H9 (cell line): ENCODE measurements around the gene CHCHD3. TPM values are rescaled to one million over a fixed set of nuclear protein-coding genes. Genes with fewer than 3 reads are reported as not detected.

Source experiments
- DNase-seq: peaks from one replicate; pipeline ENCODE4 v3.0.0-alpha.2; 2017
- H2AFZ ChIP-seq: one replicate; pipeline ENCODE4 v1.6.1; 2013; ENCODE audit warnings: mild to moderate bottlenecking, low read length, control low read depth, moderate library complexity
- H2AK5ac ChIP-seq: 2 replicates; pipeline ENCODE4 v1.6.1; 2013; ENCODE audit warnings: low read length, control low read depth, mixed read lengths; ENCODE audit not compliant: insufficient read length
- H2BK120ac ChIP-seq: one replicate; pipeline ENCODE4 v1.6.1; 2013; ENCODE audit warnings: low read depth, mild to moderate bottlenecking, low read length, control low read depth, inconsistent platforms; ENCODE audit not compliant: poor library complexity, severe bottlenecking
- H2BK12ac ChIP-seq: 2 replicates; pipeline ENCODE4 v1.6.1; 2013; ENCODE audit warnings: low read length, control low read depth, mixed read lengths, low read depth; ENCODE audit not compliant: insufficient read length
- H2BK15ac ChIP-seq: 2 replicates; pipeline ENCODE4 v1.6.1; 2013; ENCODE audit warnings: low read depth, low read length, control low read depth
- H2BK20ac ChIP-seq: one replicate; pipeline ENCODE4 v1.6.1; 2013; ENCODE audit warnings: low read depth, mild to moderate bottlenecking, low read length, control low read depth, inconsistent platforms; ENCODE audit not compliant: poor library complexity, severe bottlenecking
- H2BK5ac ChIP-seq: 2 replicates; pipeline ENCODE4 v1.6.1; 2013; ENCODE audit warnings: low read length, control low read depth, mixed read lengths; ENCODE audit not compliant: insufficient read length
- H3K14ac ChIP-seq: 2 replicates; pipeline ENCODE4 v1.6.1; 2013; ENCODE audit warnings: low read length, control low read depth; ENCODE audit not compliant: insufficient read depth
- H3K18ac ChIP-seq: 2 replicates; pipeline ENCODE4 v1.6.1; 2013; ENCODE audit warnings: low read depth, mild to moderate bottlenecking, mixed read lengths, low read length, control low read depth; ENCODE audit not compliant: insufficient read length
- H3K23ac ChIP-seq: 2 replicates; pipeline ENCODE4 v1.6.1; 2013; ENCODE audit warnings: low read length, control low read depth, mixed read lengths, low read depth; ENCODE audit not compliant: insufficient read length
- H3K23me2 ChIP-seq: 2 replicates; pipeline ENCODE4 v1.6.1; 2013; ENCODE audit warnings: low read depth, mild to moderate bottlenecking, mixed read lengths, low read length, control low read depth; ENCODE audit not compliant: insufficient read length, poor library complexity, severe bottlenecking
- H3K27ac ChIP-seq: 2 replicates; pipeline ENCODE4 v1.5.1; 2013; ENCODE audit warnings: low read length, control low read depth, mixed read lengths, low read depth; ENCODE audit not compliant: insufficient read length
- H3K27me3 ChIP-seq: 2 replicates; pipeline ENCODE4 v1.6.1; 2013; ENCODE audit warnings: low read length, control low read depth, inconsistent platforms; ENCODE audit not compliant: insufficient read depth
- H3K4ac ChIP-seq: 2 replicates; pipeline ENCODE4 v1.6.1; 2013; ENCODE audit warnings: low read depth, mild to moderate bottlenecking, control low read depth, inconsistent platforms, low read length, moderate library complexity
- H3K4me1 ChIP-seq: 2 replicates; pipeline ENCODE4 v1.6.1; 2013; ENCODE audit warnings: low read length, control low read depth, inconsistent platforms; ENCODE audit not compliant: insufficient read depth
- H3K4me2 ChIP-seq: 2 replicates; pipeline ENCODE4 v1.6.1; 2013; ENCODE audit warnings: low read length, control low read depth, mixed read lengths; ENCODE audit not compliant: insufficient read length, insufficient read depth
- H3K56ac ChIP-seq: 2 replicates; pipeline ENCODE4 v1.6.1; 2013; ENCODE audit warnings: low read depth, mild to moderate bottlenecking, mixed read lengths, low read length, control low read depth; ENCODE audit not compliant: insufficient read length
- H3K79me1 ChIP-seq: 2 replicates; pipeline ENCODE4 v1.6.1; 2013; ENCODE audit warnings: low read depth, mild to moderate bottlenecking, moderate library complexity, low read length, control low read depth, inconsistent platforms; ENCODE audit not compliant: insufficient read depth, poor library complexity, severe bottlenecking
- H3K79me2 ChIP-seq: 2 replicates; pipeline ENCODE4 v1.6.1; 2013; ENCODE audit warnings: low read length, control low read depth, inconsistent platforms; ENCODE audit not compliant: insufficient read depth
- H3K9ac ChIP-seq: 2 replicates; pipeline ENCODE4 v1.6.1; 2013; ENCODE audit warnings: low read length, control low read depth, mixed read lengths; ENCODE audit not compliant: insufficient read length; ENCODE audit errors: extremely low read depth
- H3K9me3 ChIP-seq: one replicate; pipeline ENCODE4 v1.6.1; 2013; ENCODE audit warnings: low read depth, low read length, inconsistent platforms; ENCODE audit not compliant: control insufficient read depth
- H3T11ph ChIP-seq: one replicate; pipeline ENCODE4 v1.6.1; 2013; ENCODE audit warnings: mild to moderate bottlenecking, low read length, control low read depth, inconsistent platforms
- H4K20me1 ChIP-seq: one replicate; pipeline ENCODE4 v1.6.1; 2013; ENCODE audit not compliant: control insufficient read depth, insufficient read length, insufficient read depth
- H4K5ac ChIP-seq: 2 replicates; pipeline ENCODE4 v1.6.1; 2013; ENCODE audit warnings: low read depth, mild to moderate bottlenecking, mixed read lengths, low read length, control low read depth; ENCODE audit not compliant: insufficient read length
- H4K8ac ChIP-seq: replicated peaks from 2 replicates; pipeline ENCODE4 v1.6.1; 2013; ENCODE audit warnings: low read length, control low read depth, mixed read lengths, low read depth; ENCODE audit not compliant: insufficient read length
- H4K91ac ChIP-seq: 2 replicates; pipeline ENCODE4 v1.6.1; 2013; ENCODE audit warnings: low read depth, mild to moderate bottlenecking, moderate library complexity, mixed read lengths, low read length, control low read depth; ENCODE audit not compliant: insufficient read length
- H3K27ac Mint-ChIP-seq, 3 experiments: 2 replicates in 2 of 3; 3 replicates in 1 of 3; pipeline ENCODE4 v1.8.0; 2020 to 2021; ENCODE audit warnings: mixed read lengths in 3 of 3, mild to moderate bottlenecking in 1 of 3, moderate library complexity in 1 of 3
- H3K27me3 Mint-ChIP-seq: 2 replicates; pipeline ENCODE4 v1.8.0; 2021; ENCODE audit warnings: low read depth, mild to moderate bottlenecking, moderate library complexity, mixed read lengths
- H3K36me3 Mint-ChIP-seq, 3 experiments: 2 replicates in 2 of 3; 3 replicates in 1 of 3; pipeline ENCODE4 v1.8.0; 2020 to 2021; ENCODE audit warnings: low read depth in 3 of 3, mixed read lengths in 3 of 3; ENCODE audit not compliant: insufficient read depth in 1 of 3
- H3K4me1 Mint-ChIP-seq, 2 experiments: 2 replicates each; pipeline ENCODE4 v1.8.0; 2020; ENCODE audit warnings: mixed read lengths in 2 of 2
- H3K4me3 Mint-ChIP-seq, 2 experiments: 2 replicates in 1 of 2; 3 replicates in 1 of 2; pipeline ENCODE4 v1.8.0; 2020 to 2021; ENCODE audit warnings: mild to moderate bottlenecking in 2 of 2, mixed read lengths in 2 of 2, moderate library complexity in 1 of 2
- H3K9me3 Mint-ChIP-seq, 2 experiments: 2 replicates in 1 of 2; 3 replicates in 1 of 2; pipeline ENCODE4 v1.8.0; 2020; ENCODE audit warnings: mild to moderate bottlenecking in 2 of 2, mixed read lengths in 2 of 2, moderate library complexity in 1 of 2
- WGBS: extraction: QIAGEN DNeasy Blood & Tissue Kit; methylation state at CpG from one replicate; pipeline ENCODE4 v1.1.7; 2013; ENCODE audit warnings: missing lambda C conversion rate, low lambda C conversion rate, mixed read lengths; ENCODE audit not compliant: insufficient read length; ENCODE audit errors: extremely low coverage; 5-methylcytosine and 5-hydroxymethylcytosine counted together
- total RNA-seq: library from RNA; stranded (reverse); gene quantifications from 2 replicates; pipeline ENCODE4 v1.2.1, GENCODE V29; 2021
- TF ChIP-seq, protein P1 (sequence below): fragments of 200-600 bp; sonication (generic); conservative IDR thresholded peaks from 3 replicates; pipeline ENCODE4 v1.8.0; 2021; ENCODE audit warnings: antibody characterized with exemption, mild to moderate bottlenecking

Gene CHCHD3
- total RNA-seq, 1 experiment from 2014 or later, result 104 TPM

DNA sequence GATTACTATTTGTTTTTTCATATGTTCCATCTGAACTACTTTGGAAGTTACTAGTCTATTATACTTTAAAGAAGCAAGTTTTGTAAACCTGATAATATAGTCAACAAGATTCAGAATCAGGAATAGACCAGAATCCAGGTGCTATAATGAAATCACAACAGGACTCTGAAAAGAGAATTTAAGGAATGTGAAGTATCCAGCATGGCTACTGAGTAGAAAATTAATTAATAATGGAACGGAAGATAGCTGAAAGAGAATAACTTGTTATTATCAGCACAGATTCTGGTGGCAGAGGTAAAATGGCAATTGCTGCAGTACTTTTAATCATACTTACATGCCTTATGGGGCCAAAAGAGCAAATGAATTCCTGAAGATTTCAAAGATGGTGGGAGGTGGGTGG, 43.1 kb upstream of the CHCHD3 start:
- H3K27me3 Mint-ChIP-seq, result no peaks in the 10 kb centered on the region
- Histone ChIP-seq H3K27ac (no peak overlapping the region), H3K23ac (no peak overlapping the region), H4K91ac (no peak overlapping the region), H3K9me3 (no peaks in the 10 kb centered on the region), H3K18ac (no peak overlapping the region), H4K20me1 (no peaks in the 10 kb centered on the region), H3K4me2 (no peak overlapping the region), H3K79me2 (no peaks in the 10 kb centered on the region), H2BK15ac (no peak overlapping the region), H2BK12ac (no peak overlapping the region), H3K23me2 (no peaks in the 10 kb centered on the region), H3K14ac (no peak overlapping the region), H3T11ph (no peak overlapping the region), H3K79me1 (no peaks in the 10 kb centered on the region), H2BK20ac (no peak overlapping the region), H3K9ac (no peak overlapping the region), H4K5ac (no peak overlapping the region), H3K27me3 (no peaks in the 10 kb centered on the region), H4K8ac (no peak overlapping the region), H3K4ac (no peak overlapping the region), H2AFZ (no peak overlapping the region), H3K4me1 (no peaks in the 10 kb centered on the region; the same call in 1 of the 2 replicates), H2BK5ac (no peak overlapping the region), H2AK5ac (no peak overlapping the region), H3K56ac (no peak overlapping the region), H2BK120ac (no peak overlapping the region)
- H3K4me1 Mint-ChIP-seq, result peaks cover 4 to 5% of the 10 kb centered on the region in 2 experiments
- no peak overlapping the region for H3K4me3 Mint-ChIP-seq
- TF ChIP-seq, protein P1, sequence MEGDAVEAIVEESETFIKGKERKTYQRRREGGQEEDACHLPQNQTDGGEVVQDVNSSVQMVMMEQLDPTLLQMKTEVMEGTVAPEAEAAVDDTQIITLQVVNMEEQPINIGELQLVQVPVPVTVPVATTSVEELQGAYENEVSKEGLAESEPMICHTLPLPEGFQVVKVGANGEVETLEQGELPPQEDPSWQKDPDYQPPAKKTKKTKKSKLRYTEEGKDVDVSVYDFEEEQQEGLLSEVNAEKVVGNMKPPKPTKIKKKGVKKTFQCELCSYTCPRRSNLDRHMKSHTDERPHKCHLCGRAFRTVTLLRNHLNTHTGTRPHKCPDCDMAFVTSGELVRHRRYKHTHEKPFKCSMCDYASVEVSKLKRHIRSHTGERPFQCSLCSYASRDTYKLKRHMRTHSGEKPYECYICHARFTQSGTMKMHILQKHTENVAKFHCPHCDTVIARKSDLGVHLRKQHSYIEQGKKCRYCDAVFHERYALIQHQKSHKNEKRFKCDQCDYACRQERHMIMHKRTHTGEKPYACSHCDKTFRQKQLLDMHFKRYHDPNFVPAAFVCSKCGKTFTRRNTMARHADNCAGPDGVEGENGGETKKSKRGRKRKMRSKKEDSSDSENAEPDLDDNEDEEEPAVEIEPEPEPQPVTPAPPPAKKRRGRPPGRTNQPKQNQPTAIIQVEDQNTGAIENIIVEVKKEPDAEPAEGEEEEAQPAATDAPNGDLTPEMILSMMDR, result no peak
- H3K36me3 Mint-ChIP-seq, result no peaks in the 10 kb centered on the region; a peak in 1 of 7 replicates
- no CpG with 5 or more reads among the region's 1 CpG for WGBS
- no peak for DNase-seq
- H3K27ac Mint-ChIP-seq, result peak overlapping the region in 2 of 3 experiments; percentile 64 to 92; a peak in 5 of 7 replicates
- H3K9me3 Mint-ChIP-seq, result no peaks in the 10 kb centered on the region; a peak in 1 of 5 replicates
